GM23248 (cell line): ENCODE results near the gene GRIP1. TPM values are rescaled to one million over a fixed set of nuclear protein-coding genes. Genes with fewer than 3 reads are reported as not detected.

ENCODE experiments used
- DNase-seq: peaks from one replicate; pipeline ENCODE4 v3.0.0-alpha.2; 2015
- H2AFZ ChIP-seq: fragments of 200-600 bp; sonication (generic); 2 replicates; pipeline ENCODE4 v1.6.1; 2016; ENCODE audit warnings: antibody characterized with exemption
- H3F3A ChIP-seq: fragments of 200-600 bp; sonication (generic); 2 replicates; pipeline ENCODE4 v1.6.1; 2016; ENCODE audit warnings: mild to moderate bottlenecking, antibody characterized with exemption, mixed run types; ENCODE audit not compliant: insufficient read depth
- H3K27ac ChIP-seq: fragments of 200-600 bp; sonication (generic); 2 replicates; pipeline ENCODE4 v1.5.1; 2016; ENCODE audit warnings: mild to moderate bottlenecking
- H3K27me3 ChIP-seq: fragments of 200-600 bp; sonication (generic); replicated peaks from 2 replicates; pipeline ENCODE4 v1.6.1; 2016; ENCODE audit warnings: mild to moderate bottlenecking; ENCODE audit not compliant: insufficient read depth
- H3K36me3 ChIP-seq: fragments of 200-600 bp; sonication (generic); 2 replicates; pipeline ENCODE4 v1.6.1; 2016; ENCODE audit warnings: low read depth, mild to moderate bottlenecking
- H3K4me1 ChIP-seq: fragments of 200-600 bp; sonication (generic); 2 replicates; pipeline ENCODE4 v1.6.1; 2016; ENCODE audit warnings: mild to moderate bottlenecking; ENCODE audit not compliant: insufficient read depth
- H3K4me2 ChIP-seq: fragments of 200-600 bp; sonication (generic); one replicate; pipeline ENCODE4 v1.6.1; 2016; ENCODE audit warnings: mild to moderate bottlenecking; ENCODE audit not compliant: unreplicated experiment
- H3K4me3 ChIP-seq: fragments of 200-600 bp; sonication (generic); 2 replicates; pipeline ENCODE4 v1.5.1; 2016; ENCODE audit warnings: mild to moderate bottlenecking
- H3K79me2 ChIP-seq: fragments of 200-600 bp; sonication (generic); 2 replicates; pipeline ENCODE4 v1.6.1; 2016; ENCODE audit warnings: mild to moderate bottlenecking; ENCODE audit not compliant: insufficient read depth
- H3K9ac ChIP-seq: fragments of 200-600 bp; sonication (generic); 2 replicates; pipeline ENCODE4 v1.6.1; 2016; ENCODE audit warnings: mild to moderate bottlenecking
- H3K9me2 ChIP-seq: fragments of 200-600 bp; sonication (generic); 2 replicates; pipeline ENCODE4 v1.6.1; 2016; ENCODE audit warnings: mixed run types, mild to moderate bottlenecking, moderate library complexity; ENCODE audit not compliant: insufficient read depth
- H3K9me3 ChIP-seq: fragments of 200-600 bp; sonication (generic); one replicate; pipeline ENCODE4 v1.6.1; 2017; ENCODE audit warnings: low read depth
- H4K20me1 ChIP-seq: fragments of 200-600 bp; sonication (generic); 2 replicates; pipeline ENCODE4 v1.6.0; 2016; ENCODE audit not compliant: insufficient read depth
- EZH2 ChIP-seq: fragments of 200-600 bp; sonication (generic); IDR thresholded peaks from 2 replicates; pipeline ENCODE4 v1.6.1; 2018; ENCODE audit warnings: antibody characterized with exemption, mild to moderate bottlenecking; ENCODE audit not compliant: insufficient read depth, poor library complexity, severe bottlenecking
- EZH2phosphoT487 ChIP-seq: fragments of 200-600 bp; sonication (generic); IDR thresholded peaks from 2 replicates; pipeline ENCODE4 v1.6.1; 2018; ENCODE audit warnings: antibody characterized with exemption, moderate library complexity, mild to moderate bottlenecking, low read depth; ENCODE audit not compliant: insufficient read depth
- WGBS, 2 experiments: methylation state at CpG; one replicate each; pipeline ENCODE4 v1.1.6; 2015 to 2017; ENCODE audit warnings: low lambda C conversion rate in 2 of 2, low coverage in 1 of 2; ENCODE audit errors: missing lambda C conversion rate in 2 of 2; 5-methylcytosine and 5-hydroxymethylcytosine counted together
- in situ Hi-C: fragments of 300-500 bp; cut with MboI; formaldehyde crosslinking; loops from 2 replicates; pipeline ENCODE4 v1.15.0; 2020
- polyA plus RNA-seq: library from polyadenylated mRNA; unstranded; fragments of >200 nt; fragmentation: Nextera tagmentation; extraction: Ambion mirVana; gene quantifications from 2 replicates; pipeline ENCODE4 v1.2.1, GENCODE V29; 2016
- total RNA-seq: library from RNA; depleted of rRNA; stranded (reverse); fragments of >200 nt; shearing (Covaris generic); gene quantifications from 2 replicates; pipeline ENCODE4 v1.2.3, GENCODE V29; 2014

Gene GRIP1
- total and polyA plus RNA-seq, 2 experiments from 2014 or later: not detected

DNA sequence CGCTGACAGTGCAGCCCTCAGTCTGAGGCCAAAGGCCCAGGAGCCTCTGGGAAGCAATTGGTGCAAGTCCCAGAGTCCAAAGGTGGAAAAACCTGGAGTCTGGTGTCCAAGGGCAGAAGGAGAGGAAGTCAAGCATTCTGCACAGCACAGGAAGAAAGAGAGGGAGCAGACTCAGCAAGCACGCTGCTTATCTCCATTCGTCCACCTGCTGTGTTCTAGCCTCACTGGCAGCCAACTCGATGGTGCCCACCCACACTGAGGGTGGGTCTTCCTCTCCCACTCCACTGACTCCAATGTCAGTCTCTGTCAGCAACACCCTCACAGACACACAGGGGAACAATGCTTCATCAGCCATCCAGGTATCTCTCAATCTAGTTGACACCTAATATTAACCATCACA is 337.8 kb downstream of the GRIP1 start:
- H3K4me2 ChIP-seq: no peak overlapping the region
- H2AFZ ChIP-seq: no peak overlapping the region
- 90 to 92% methylated on average over 4 of the region's 4 CpGs for WGBS, 2 experiments
- no peaks in the 10 kb centered on the region for H3K9me3 ChIP-seq
- TF ChIP-seq EZH2: no peak
- TF ChIP-seq EZH2phosphoT487: no peak
- no peak overlapping the region for H3K4me3 ChIP-seq
- no peaks in the 10 kb centered on the region for H3K36me3 ChIP-seq
- H3K4me1 ChIP-seq: no peaks in the 10 kb centered on the region
- in situ Hi-C loops: no loop called here
- H3K27me3 ChIP-seq: no peaks in the 10 kb centered on the region
- H3F3A ChIP-seq: no peaks in the 10 kb centered on the region
- no peak overlapping the region for H3K9ac ChIP-seq
- H4K20me1 ChIP-seq: no peaks in the 10 kb centered on the region
- DNase-seq: no peak
- no peak overlapping the region for H3K27ac ChIP-seq
- H3K79me2 ChIP-seq: no peaks in the 10 kb centered on the region
- no peaks in the 10 kb centered on the region for H3K9me2 ChIP-seq

DNA sequence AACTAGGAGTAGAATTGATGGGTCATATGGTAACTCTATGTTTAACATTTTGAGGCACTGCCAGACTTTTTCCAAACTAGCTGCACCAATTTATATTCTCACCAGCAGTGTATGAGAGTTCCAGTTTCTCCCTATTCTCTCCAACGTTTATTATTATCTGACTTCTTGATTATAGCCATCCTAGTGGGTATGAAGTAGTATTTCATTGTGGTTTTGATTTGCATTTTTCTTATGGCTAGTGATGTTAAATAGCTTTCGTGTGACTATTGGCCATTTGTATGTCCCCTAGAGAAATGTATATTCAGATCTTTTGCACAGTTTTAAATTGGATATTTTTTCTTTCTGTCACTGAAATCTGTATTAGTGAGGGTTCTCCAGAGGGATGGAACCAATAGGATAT is 338.7 kb downstream of the GRIP1 start:
- no peak for TF ChIP-seq EZH2
- TF ChIP-seq EZH2phosphoT487: no peak
- no peak for DNase-seq
- 65 to 70% methylated on average over 2 of the region's 2 CpGs for WGBS, 2 experiments
- Histone ChIP-seq H2AFZ (no peak overlapping the region), H3K27me3 (no peaks in the 10 kb centered on the region), H3K9me3 (no peaks in the 10 kb centered on the region), H3K36me3 (no peaks in the 10 kb centered on the region), H3K4me2 (no peak overlapping the region), H4K20me1 (no peaks in the 10 kb centered on the region), H3K4me3 (no peak overlapping the region), H3K9me2 (no peaks in the 10 kb centered on the region), H3K79me2 (no peaks in the 10 kb centered on the region), H3K4me1 (no peaks in the 10 kb centered on the region), H3K27ac (no peak overlapping the region), H3F3A (no peaks in the 10 kb centered on the region), H3K9ac (no peak overlapping the region)
- in situ Hi-C loops: no loop called here

GRCh38 chr12:66337381-66338010 is 341.4 kb downstream of the GRIP1 start:
- no peak overlapping the region for H2AFZ ChIP-seq
- in situ Hi-C loops: no loop called here
- no peaks in the 10 kb centered on the region for H3K36me3 ChIP-seq
- H3K9me2 ChIP-seq: no peaks in the 10 kb centered on the region
- WGBS, 2 experiments: 83 to 90% methylated on average over 2 of the region's 2 CpGs
- H3K27me3 ChIP-seq: no peaks in the 10 kb centered on the region
- H4K20me1 ChIP-seq: no peaks in the 10 kb centered on the region
- DNase-seq: no peak
- H3K9me3 ChIP-seq: no peaks in the 10 kb centered on the region
- H3K4me3 ChIP-seq: no peak overlapping the region
- H3K4me1 ChIP-seq: no peaks in the 10 kb centered on the region
- H3F3A ChIP-seq: no peaks in the 10 kb centered on the region
- no peaks in the 10 kb centered on the region for H3K79me2 ChIP-seq
- no peak overlapping the region for H3K9ac ChIP-seq
- no peak overlapping the region for H3K27ac ChIP-seq
- TF ChIP-seq EZH2phosphoT487 (no peak), EZH2 (no peak)
- no peak overlapping the region for H3K4me2 ChIP-seq

- no peak overlapping the region for H3K9ac ChIP-seq
- in situ Hi-C loops: no loop called here
- H3K27ac ChIP-seq: no peak overlapping the region
- no peaks in the 10 kb centered on the region for H3K9me2 ChIP-seq
- H3K9me3 ChIP-seq: no peaks in the 10 kb centered on the region
- no peak overlapping the region for H3K4me3 ChIP-seq
- no peaks in the 10 kb centered on the region for H3F3A ChIP-seq
- H4K20me1 ChIP-seq: no peaks in the 10 kb centered on the region
- no peaks in the 10 kb centered on the region for H3K27me3 ChIP-seq
- H3K4me1 ChIP-seq: no peaks in the 10 kb centered on the region
- no peaks in the 10 kb centered on the region for H3K36me3 ChIP-seq
- no peak overlapping the region for H2AFZ ChIP-seq
- TF ChIP-seq EZH2phosphoT487 (no peak), EZH2 (no peak)
- WGBS, 2 experiments: 94 to 100% methylated on average over 2 of the region's 2 CpGs
- H3K4me2 ChIP-seq: no peak overlapping the region
- no peak for DNase-seq
- no peaks in the 10 kb centered on the region for H3K79me2 ChIP-seq
Measured at GRCh38 chr12:66335746-66336145, 343.1 kb downstream of the GRIP1 start.

DNA sequence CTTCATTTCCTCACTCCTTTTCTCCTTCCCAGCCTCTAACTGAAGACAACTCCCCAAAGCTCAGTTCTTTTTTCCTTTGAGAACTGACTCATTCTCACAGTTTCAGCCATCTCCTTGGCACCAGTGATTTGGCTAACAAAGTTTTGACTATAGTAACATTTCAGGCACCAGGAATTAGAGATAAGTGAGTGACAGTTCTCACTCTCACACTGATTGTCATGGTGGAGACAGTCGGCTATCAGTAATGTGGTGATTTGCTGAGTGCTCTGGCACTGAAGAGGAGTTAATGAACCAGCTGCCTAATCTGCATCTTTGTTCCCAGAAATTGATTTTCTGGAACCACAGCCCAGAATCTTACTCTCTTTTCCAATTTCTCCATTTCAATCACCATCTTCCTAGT is 347.1 kb downstream of the GRIP1 start:
- Histone ChIP-seq H3K4me1 (no peaks in the 10 kb centered on the region), H3K9ac (no peak overlapping the region), H3K9me2 (no peaks in the 10 kb centered on the region), H3K36me3 (no peaks in the 10 kb centered on the region), H3F3A (no peaks in the 10 kb centered on the region), H2AFZ (no peak overlapping the region), H3K27me3 (no peaks in the 10 kb centered on the region), H4K20me1 (no peaks in the 10 kb centered on the region), H3K4me2 (no peak overlapping the region), H3K9me3 (no peaks in the 10 kb centered on the region), H3K4me3 (no peak overlapping the region), H3K79me2 (no peaks in the 10 kb centered on the region), H3K27ac (no peak overlapping the region)
- in situ Hi-C loops: no loop called here
- 52 to 61% methylated on average over 1 of the region's 1 CpG for WGBS, 2 experiments
- DNase-seq: no peak
- TF ChIP-seq EZH2phosphoT487 (no peak), EZH2 (no peak)
